H1 (cell line): ENCODE data around the gene IL21R. TPM values are rescaled to one million over a fixed set of nuclear protein-coding genes. Genes with fewer than 3 reads are reported as not detected.

ENCODE experiments used
- CBX8 ChIP-seq: fragments of 300-800, 300-1000 bp; sonication (generic); IDR thresholded peaks from 2 replicates; pipeline ENCODE4 v1.7.1; 2016; ENCODE audit warnings: low read depth, low read length, borderline replicate concordance
- EGR1 ChIP-seq: IDR thresholded peaks from 2 replicates; pipeline ENCODE4 v1.6.1; 2011; ENCODE audit warnings: low read depth, low read length, borderline replicate concordance
- polyA plus RNA-seq, 7 experiments: library from polyadenylated mRNA; depleted of rRNA in 3 of 7; stranded (reverse) in 5 of 7; unstranded in 2 of 7; fragments of >200 nt in 5 of 7; fragments of 200-250 nt in 2 of 7; gene quantifications; 1 replicate in 5 of 7; 2 replicates in 1 of 7; 4 replicates in 1 of 7; pipeline versions ENCODE4 v1.2.1 to v1.2.3, GENCODE V29; 2011 to 2013; ENCODE audit warnings: missing spikeins in 2 of 7, mixed read lengths in 2 of 7
- total RNA-seq: library from RNA; stranded (reverse); fragmentation: NEBNext Ultra II Directional; extraction: Animal tissue kit (Norgen Biotek cat#: 25700); gene quantifications from 2 replicates; pipeline ENCODE4 v1.2.1, GENCODE V29; 2021
- TF ChIP-seq, protein P1 (sequence below), 3 experiments: IDR thresholded peaks; 1 replicate in 2 of 3; 2 replicates in 1 of 3; pipeline versions ENCODE4 v1.5.1 to v1.6.1; 2011; ENCODE audit warnings: low read length in 3 of 3, mild to moderate bottlenecking in 3 of 3, inconsistent platforms in 2 of 3, low read depth in 1 of 3, moderate library complexity in 1 of 3; ENCODE audit not compliant: insufficient read depth in 1 of 3; ENCODE audit errors: control extremely low read depth in 1 of 3

The IL21R gene
- total and polyA plus RNA-seq, 2 of the 8 experiments (the other 6 are each of a cell fraction or from before 2014, with no cell fraction given): 0.34 to 0.70 TPM

DNA sequence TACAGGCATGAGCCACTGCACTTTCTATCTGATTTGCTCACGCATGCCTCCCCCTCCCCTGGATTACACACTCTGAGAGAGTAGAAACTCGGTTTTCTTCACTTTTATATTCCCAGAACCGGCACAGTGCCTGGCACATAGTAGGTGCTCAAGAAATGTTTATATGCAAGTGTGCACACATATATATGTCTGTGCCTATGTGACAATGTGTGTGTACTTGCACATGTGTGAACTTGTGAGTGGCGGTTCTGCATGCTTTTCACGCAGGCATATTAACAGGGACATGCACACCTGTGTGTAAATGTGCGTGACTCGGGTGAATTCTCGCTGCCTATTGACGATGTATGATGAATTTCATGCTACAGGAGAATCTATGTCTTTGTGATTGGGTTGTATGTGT, 22.1 kb upstream of the IL21R start (continued):
- TF ChIP-seq, protein P1, sequence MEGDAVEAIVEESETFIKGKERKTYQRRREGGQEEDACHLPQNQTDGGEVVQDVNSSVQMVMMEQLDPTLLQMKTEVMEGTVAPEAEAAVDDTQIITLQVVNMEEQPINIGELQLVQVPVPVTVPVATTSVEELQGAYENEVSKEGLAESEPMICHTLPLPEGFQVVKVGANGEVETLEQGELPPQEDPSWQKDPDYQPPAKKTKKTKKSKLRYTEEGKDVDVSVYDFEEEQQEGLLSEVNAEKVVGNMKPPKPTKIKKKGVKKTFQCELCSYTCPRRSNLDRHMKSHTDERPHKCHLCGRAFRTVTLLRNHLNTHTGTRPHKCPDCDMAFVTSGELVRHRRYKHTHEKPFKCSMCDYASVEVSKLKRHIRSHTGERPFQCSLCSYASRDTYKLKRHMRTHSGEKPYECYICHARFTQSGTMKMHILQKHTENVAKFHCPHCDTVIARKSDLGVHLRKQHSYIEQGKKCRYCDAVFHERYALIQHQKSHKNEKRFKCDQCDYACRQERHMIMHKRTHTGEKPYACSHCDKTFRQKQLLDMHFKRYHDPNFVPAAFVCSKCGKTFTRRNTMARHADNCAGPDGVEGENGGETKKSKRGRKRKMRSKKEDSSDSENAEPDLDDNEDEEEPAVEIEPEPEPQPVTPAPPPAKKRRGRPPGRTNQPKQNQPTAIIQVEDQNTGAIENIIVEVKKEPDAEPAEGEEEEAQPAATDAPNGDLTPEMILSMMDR (IDR thresholded peaks at IDR 0.05; ENCODE audit: control extremely low read depth in 1 of 3, insufficient read depth in 1 of 3, low read depth in 1 of 3, low read length in 3 of 3): no peak
- TF ChIP-seq EGR1 (no peak), CBX8 (no peak)
